ENCODE results near the gene RPS6KA5. TPM values are rescaled to one million over a fixed set of nuclear protein-coding genes. Genes with fewer than 3 reads are reported as not detected.

The RPS6KA5 gene
- total and polyA plus RNA-seq, 8 donors = 4.2 to 10.8 (median 9.2) TPM

DNA sequence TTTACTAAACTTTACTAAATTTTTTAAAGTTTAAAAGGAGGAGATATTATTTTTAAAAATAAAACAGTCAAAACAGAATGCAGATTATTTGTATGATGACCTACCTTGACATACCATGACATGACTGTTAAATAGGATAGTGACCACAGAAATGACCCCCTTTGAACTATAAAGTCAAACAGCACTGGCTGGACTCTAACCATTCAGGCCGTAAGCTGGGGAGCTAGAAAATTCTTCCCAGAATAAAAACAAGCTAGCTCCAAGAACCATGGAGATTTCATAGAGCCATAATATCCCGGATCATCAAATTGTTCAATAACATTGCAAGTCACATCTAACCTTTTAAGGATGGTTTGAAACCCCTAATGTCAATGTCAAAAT is 50.3 kb downstream of the RPS6KA5 start:
- H3K4me1 ChIP-seq = peaks cover 0 to 45% of the 10 kb centered on the region in 2 donors
- no peaks in the 10 kb centered on the region for H3K9me3 ChIP-seq
- TF ChIP-seq, protein P1, sequence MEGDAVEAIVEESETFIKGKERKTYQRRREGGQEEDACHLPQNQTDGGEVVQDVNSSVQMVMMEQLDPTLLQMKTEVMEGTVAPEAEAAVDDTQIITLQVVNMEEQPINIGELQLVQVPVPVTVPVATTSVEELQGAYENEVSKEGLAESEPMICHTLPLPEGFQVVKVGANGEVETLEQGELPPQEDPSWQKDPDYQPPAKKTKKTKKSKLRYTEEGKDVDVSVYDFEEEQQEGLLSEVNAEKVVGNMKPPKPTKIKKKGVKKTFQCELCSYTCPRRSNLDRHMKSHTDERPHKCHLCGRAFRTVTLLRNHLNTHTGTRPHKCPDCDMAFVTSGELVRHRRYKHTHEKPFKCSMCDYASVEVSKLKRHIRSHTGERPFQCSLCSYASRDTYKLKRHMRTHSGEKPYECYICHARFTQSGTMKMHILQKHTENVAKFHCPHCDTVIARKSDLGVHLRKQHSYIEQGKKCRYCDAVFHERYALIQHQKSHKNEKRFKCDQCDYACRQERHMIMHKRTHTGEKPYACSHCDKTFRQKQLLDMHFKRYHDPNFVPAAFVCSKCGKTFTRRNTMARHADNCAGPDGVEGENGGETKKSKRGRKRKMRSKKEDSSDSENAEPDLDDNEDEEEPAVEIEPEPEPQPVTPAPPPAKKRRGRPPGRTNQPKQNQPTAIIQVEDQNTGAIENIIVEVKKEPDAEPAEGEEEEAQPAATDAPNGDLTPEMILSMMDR (IDR thresholded peaks at IDR 0.05) = no peak
- no peaks in the 10 kb centered on the region for H3K36me3 ChIP-seq
- H3K27ac ChIP-seq = peak overlapping the region in 1 of 2 donors; percentile 88
- ATAC-seq (no peak), DNase-seq (no peak)
- no peaks in the 10 kb centered on the region for H3K27me3 ChIP-seq
- intact Hi-C loops (cut with DNase I) = no loop called here
- no peak overlapping the region for H3K4me3 ChIP-seq

DNA sequence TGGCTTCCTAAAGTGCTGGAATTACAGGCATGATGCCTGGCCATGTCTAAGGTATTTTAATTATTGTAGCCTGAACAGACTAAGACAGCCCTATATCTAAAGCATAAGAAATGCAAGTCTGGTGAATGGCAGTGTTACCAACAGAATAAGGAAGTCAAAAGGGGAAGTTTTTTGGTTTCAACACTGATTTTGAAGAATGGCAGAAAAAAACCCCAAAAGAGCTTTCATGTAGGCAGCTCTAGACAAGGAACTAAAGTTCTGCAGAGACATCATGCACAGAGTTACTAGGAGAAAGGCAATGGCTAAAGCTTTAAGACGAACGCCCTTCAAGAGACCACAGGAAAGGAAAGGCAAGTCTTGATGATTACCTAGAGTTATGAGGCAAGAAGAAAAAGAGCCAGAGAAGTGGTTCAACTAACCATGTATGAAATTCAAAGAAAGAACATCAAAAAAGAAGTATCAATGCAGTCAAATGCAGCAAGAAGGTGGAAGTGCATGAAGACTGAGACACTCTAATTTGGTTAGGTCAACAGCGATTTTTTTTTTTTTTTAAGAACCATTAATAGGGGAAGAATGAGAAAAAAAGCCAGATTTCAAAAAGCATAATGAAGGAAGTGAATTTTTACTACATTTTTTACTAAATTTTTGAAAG is 50.8 kb downstream of the RPS6KA5 start:
- Histone ChIP-seq H3K36me3 (no peaks in the 10 kb centered on the region), H3K27me3 (no peaks in the 10 kb centered on the region), H3K27ac (peak overlapping the region; percentile 30 to 88), H3K9me3 (no peaks in the 10 kb centered on the region), H3K4me3 (no peak overlapping the region), H3K4me1 (peaks cover 0 to 45% of the 10 kb centered on the region in 2 donors)
- no peak for DNase-seq
- intact Hi-C loops (cut with DNase I) = no loop called here
- ATAC-seq = peak; percentile 66
- TF ChIP-seq, protein P1 (IDR thresholded peaks at IDR 0.05) = no peak

DNA sequence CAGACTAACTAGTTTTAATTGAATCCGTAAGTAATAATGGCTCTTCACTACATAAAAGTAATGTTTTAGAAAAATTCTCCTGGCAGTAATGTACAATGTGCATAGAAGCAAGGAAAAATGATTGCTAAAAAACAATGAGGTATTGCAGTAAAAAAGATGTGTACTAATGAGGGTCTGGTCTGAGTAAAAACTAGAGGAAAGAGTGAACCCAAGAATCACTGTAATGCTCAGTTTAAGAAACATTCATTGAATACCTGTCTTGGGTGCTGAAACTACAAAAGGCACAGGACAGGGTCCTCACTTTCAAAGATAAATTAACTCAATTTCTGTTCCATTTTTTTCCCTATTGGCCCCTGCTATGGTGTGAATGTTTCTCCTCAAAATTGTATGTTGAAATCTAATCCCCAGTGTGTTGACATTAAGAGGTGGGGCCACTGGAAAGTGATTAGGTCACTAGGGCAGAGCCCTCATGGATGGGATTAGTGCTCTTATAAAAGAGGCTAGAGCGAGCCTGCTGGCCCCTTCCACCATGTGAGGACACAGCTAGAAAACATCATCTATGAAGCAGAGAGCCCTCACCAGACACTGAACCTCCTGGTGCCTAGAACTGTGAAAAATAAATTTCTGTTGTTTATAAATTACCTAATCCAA is 51.6 kb downstream of the RPS6KA5 start:
- Histone ChIP-seq H3K36me3 (no peaks in the 10 kb centered on the region), H3K9me3 (no peaks in the 10 kb centered on the region), H3K27ac (peak overlapping the region; percentile 30 to 88), H3K4me3 (no peak overlapping the region), H3K4me1 (peaks cover 0 to 45% of the 10 kb centered on the region in 2 donors), H3K27me3 (no peaks in the 10 kb centered on the region)
- intact Hi-C loops (cut with DNase I) = no loop called here
- TF ChIP-seq, protein P1 (IDR thresholded peaks at IDR 0.05) = no peak
- DNase-seq = no peak
- ATAC-seq = peak; percentile 82

DNA sequence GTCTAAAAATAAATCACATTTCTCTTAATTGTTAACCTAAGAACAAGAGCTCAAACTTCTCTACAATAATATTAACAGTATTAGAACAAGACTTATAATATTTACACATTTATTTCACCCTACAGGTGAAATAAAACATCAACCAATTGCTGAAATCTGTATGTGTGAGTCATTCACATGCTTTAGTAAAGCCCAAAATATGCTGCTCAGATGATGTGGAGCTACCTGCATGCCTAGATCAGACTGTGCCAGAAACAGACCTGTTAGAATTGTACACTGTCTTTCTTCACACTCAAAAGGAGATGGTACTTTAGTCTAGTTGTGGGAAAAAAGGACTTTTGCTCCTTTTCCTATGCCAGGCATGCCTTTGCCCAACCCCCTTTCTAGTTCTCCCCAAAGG is 54.7 kb downstream of the RPS6KA5 start:
- Histone ChIP-seq H3K9me3 (no peaks in the 10 kb centered on the region), H3K4me1 (peaks cover 0 to 28% of the 10 kb centered on the region in 2 donors), H3K27me3 (no peaks in the 10 kb centered on the region), H3K4me3 (no peak overlapping the region), H3K36me3 (no peaks in the 10 kb centered on the region), H3K27ac (no peak overlapping the region)
- peak; percentile 62 for ATAC-seq
- DNase-seq = no peak
- TF ChIP-seq, protein P1 (IDR thresholded peaks at IDR 0.05) = no peak
- intact Hi-C loops (cut with DNase I) = no loop called here

DNA sequence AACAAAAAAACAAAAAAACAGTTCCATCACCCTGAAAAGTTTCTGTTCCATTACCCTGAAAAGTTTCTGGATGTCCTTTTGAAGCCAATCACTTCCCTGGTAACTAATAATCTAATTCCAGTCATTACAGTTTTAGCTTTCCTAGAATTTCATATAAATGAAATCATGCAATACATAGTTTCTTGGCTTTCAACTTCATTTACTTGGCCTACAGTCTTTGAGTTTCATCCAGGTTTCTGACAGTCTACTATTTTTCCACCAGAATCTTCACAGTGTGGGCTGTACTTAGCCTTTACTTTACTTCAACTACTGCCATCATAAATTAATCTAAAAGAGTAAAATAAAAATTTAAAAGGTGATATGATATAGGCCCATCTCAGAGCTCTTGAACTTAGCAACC is 55.5 kb downstream of the RPS6KA5 start:
- Histone ChIP-seq H3K4me3 (no peak overlapping the region), H3K36me3 (no peaks in the 10 kb centered on the region), H3K9me3 (no peaks in the 10 kb centered on the region), H3K27me3 (no peaks in the 10 kb centered on the region), H3K4me1 (peaks cover 0 to 21% of the 10 kb centered on the region in 2 donors), H3K27ac (no peak overlapping the region)
- intact Hi-C loops (cut with DNase I) = no loop called here
- TF ChIP-seq, protein P1 (IDR thresholded peaks at IDR 0.05) = no peak
- ATAC-seq (no peak), DNase-seq (peak in 2 of 4 donors; percentile 36 to 52)
